HCT116 (cell line): ENCODE results near the gene MYO1A. TPM values are rescaled to one million over a fixed set of nuclear protein-coding genes. Genes with fewer than 3 reads are reported as not detected.

Experiments
- ATAC-seq: fragments of 200-7000 bp; cut with Tn5 transposase; 2 replicates; pipeline ENCODE4 v1.9.1; 2020; ENCODE audit warnings: mild to moderate bottlenecking, moderate library complexity
- BruUV-seq: library from RNA; stranded (reverse); fragments of 400-500 nt; replicated peaks from 2 replicates; lab custom pipeline; 2021; lab: Mats Ljungman, UMichigan
- CTCF ChIA-PET: fragments of 300-600 bp; sonication (Branson Sonifier 250); formaldehyde crosslinking; loops from one replicate; lab custom pipeline; 2021; ENCODE audit warnings: antibody characterized with exemption; lab: Charles Lee
- POLR2A ChIA-PET: fragments of 300-600, 350-600 bp; sonication (Branson Sonifier 250); formaldehyde crosslinking; loops from one replicate; lab custom pipeline; 2021; ENCODE audit warnings: antibody characterized with exemption; lab: Charles Lee
- RAD21 ChIA-PET, 2 experiments: fragments of 300-600 bp; sonication (Branson Sonifier 250); formaldehyde crosslinking; loops; one replicate each; lab custom pipeline; 2023; ENCODE audit warnings: low total read pairs in 2 of 2; ENCODE audit not compliant: uncharacterized antibody in 2 of 2, unreplicated experiment in 2 of 2, low non-redundant PET in 1 of 2; lab: Charles Lee
- DNase-seq: peaks from one replicate; pipeline ENCODE4 v3.0.0-alpha.2; 2010; ENCODE audit warnings: low read depth, low spot score
- H2AFZ ChIP-seq: fragments of 200-600 bp; shearing (Covaris generic), sonication (generic); 2 replicates; pipeline ENCODE4 v1.6.1; 2017; ENCODE audit warnings: low read depth, mixed run types, mixed read lengths, antibody characterized with exemption, low read length; ENCODE audit not compliant: poor library complexity, severe bottlenecking
- H3K27ac ChIP-seq: 2 replicates; pipeline ENCODE4 v1.5.1; 2012; ENCODE audit warnings: low read depth, low read length
- H3K27me3 ChIP-seq: fragments of 200-600 bp; sonication (generic); 2 replicates; pipeline ENCODE4 v1.6.1; 2016; ENCODE audit warnings: mixed run types, low read length, mixed read lengths; ENCODE audit not compliant: insufficient read depth
- H3K36me3 ChIP-seq, 2 experiments: fragments of 200-500 bp in 1 of 2; fragments of 200-600 bp in 1 of 2; sonication (Bioruptor generic) in 1 of 2; sonication (generic) in 1 of 2; 2 replicates each; pipeline versions ENCODE4 v1.5.1 to v1.6.1; 2014 to 2016; ENCODE audit warnings: low read length in 2 of 2, inconsistent platforms in 1 of 2, mixed read lengths in 1 of 2, mixed run types in 1 of 2; ENCODE audit not compliant: insufficient read depth in 2 of 2, control insufficient read depth in 1 of 2
- H3K4me1 ChIP-seq, 2 experiments: fragments of 200-600 bp in 1 of 2; sonication (generic) in 1 of 2; 2 replicates each; pipeline versions ENCODE4 v1.5.1 to v1.6.1; 2012 to 2017; ENCODE audit warnings: low read length in 2 of 2, inconsistent platforms in 1 of 2, mild to moderate bottlenecking in 1 of 2, mixed read lengths in 1 of 2, mixed run types in 1 of 2, moderate library complexity in 1 of 2; ENCODE audit not compliant: insufficient read depth in 2 of 2, control insufficient read depth in 1 of 2
- H3K4me2 ChIP-seq: fragments of 200-600 bp; sonication (generic); 2 replicates; pipeline ENCODE4 v1.6.1; 2017; ENCODE audit warnings: mixed run types, low read length, mixed read lengths
- H3K4me3 ChIP-seq, 2 experiments: fragments of 200-600 bp in 1 of 2; sonication (generic) in 1 of 2; replicated peaks in 1 of 2; 2 replicates each; pipeline ENCODE4 v1.5.1; 2011 to 2016; ENCODE audit warnings: low read length in 2 of 2, control low read depth in 1 of 2, low read depth in 1 of 2, mild to moderate bottlenecking in 1 of 2, mixed read lengths in 1 of 2, mixed run types in 1 of 2
- H3K79me2 ChIP-seq: fragments of 200-600 bp; sonication (generic); 2 replicates; pipeline ENCODE4 v1.6.1; 2017; ENCODE audit warnings: mild to moderate bottlenecking, mixed run types, low read length, moderate library complexity, mixed read lengths; ENCODE audit not compliant: insufficient read depth
- H3K9ac ChIP-seq: fragments of 200-600 bp; sonication (generic); 2 replicates; pipeline ENCODE4 v1.6.1; 2016; ENCODE audit warnings: low read length, mixed read lengths
- H3K9me2 ChIP-seq: fragments of 200-600 bp; sonication (generic), shearing (Covaris generic); 2 replicates; pipeline ENCODE4 v1.6.1; 2017; ENCODE audit warnings: mixed run types, mild to moderate bottlenecking, moderate library complexity; ENCODE audit not compliant: insufficient read depth
- H3K9me3 ChIP-seq, 2 experiments: fragments of 200-500 bp in 1 of 2; fragments of 200-600 bp in 1 of 2; sonication (Bioruptor generic) in 1 of 2; sonication (generic) in 1 of 2; 2 replicates each; pipeline ENCODE4 v1.6.1; 2014 to 2017; ENCODE audit warnings: low read length in 2 of 2, mixed read lengths in 2 of 2, inconsistent platforms in 1 of 2, low read depth in 1 of 2, mild to moderate bottlenecking in 1 of 2, mixed run types in 1 of 2, moderate library complexity in 1 of 2; ENCODE audit not compliant: control insufficient read depth in 1 of 2, insufficient read depth in 1 of 2
- H4K20me1 ChIP-seq: fragments of 200-600 bp; sonication (generic), shearing (Covaris generic); 2 replicates; pipeline ENCODE4 v1.6.1; 2017; ENCODE audit warnings: mixed run types, mild to moderate bottlenecking, moderate library complexity; ENCODE audit not compliant: insufficient read depth
- ATF3 ChIP-seq: IDR thresholded peaks from 2 replicates; pipeline ENCODE4 v1.6.1; 2012
- CBX3 ChIP-seq: IDR thresholded peaks from 2 replicates; pipeline ENCODE4 v1.6.1; 2012; ENCODE audit warnings: low read depth
- CEBPB ChIP-seq: IDR thresholded peaks from 2 replicates; pipeline ENCODE4 v1.6.1; 2012; ENCODE audit warnings: low read depth
- CTCF ChIP-seq, 3 experiments: fragments of 200-600 bp in 1 of 3; sonication (generic) in 1 of 3; IDR thresholded peaks in 2 of 3; conservative IDR thresholded peaks in 1 of 3; 2 replicates each; pipeline ENCODE4 v1.5.1; 2012 to 2017; ENCODE audit warnings: low read depth in 2 of 3, low read length in 2 of 3, antibody characterized with exemption in 1 of 3, borderline replicate concordance in 1 of 3, control low read depth in 1 of 3, mild to moderate bottlenecking in 1 of 3, mixed read lengths in 1 of 3, mixed run types in 1 of 3, moderate library complexity in 1 of 3; ENCODE audit not compliant: insufficient read depth in 1 of 3
- ELF1 ChIP-seq: IDR thresholded peaks from 2 replicates; pipeline ENCODE4 v1.6.1; 2012; ENCODE audit warnings: low read depth, borderline replicate concordance
- EZH2 ChIP-seq: fragments of 200-600 bp; sonication (generic); IDR thresholded peaks from 2 replicates; pipeline ENCODE4 v1.6.1; 2017; ENCODE audit warnings: antibody characterized with exemption, mixed run types
- FOSL1 ChIP-seq: IDR thresholded peaks from 2 replicates; pipeline ENCODE4 v1.6.1; 2012; ENCODE audit warnings: low read depth
- POLR2A ChIP-seq: IDR thresholded peaks from 2 replicates; pipeline ENCODE4 v1.7.0; 2011; ENCODE audit warnings: borderline replicate concordance; ENCODE audit not compliant: insufficient read depth, insufficient read length; ENCODE audit errors: extremely low read depth
- POLR2AphosphoS5 ChIP-seq: IDR thresholded peaks from 2 replicates; pipeline ENCODE4 v1.6.1; 2011; ENCODE audit warnings: mild to moderate bottlenecking, low read depth, low read length, moderate library complexity
- REST ChIP-seq: IDR thresholded peaks from 2 replicates; pipeline ENCODE4 v1.6.1; 2012; ENCODE audit warnings: low read depth
- SIN3A ChIP-seq: IDR thresholded peaks from 2 replicates; pipeline ENCODE4 v1.6.1; 2012; ENCODE audit warnings: low read depth
- SP1 ChIP-seq: IDR thresholded peaks from 2 replicates; pipeline ENCODE4 v1.6.1; 2012; ENCODE audit warnings: low read depth
- SRF ChIP-seq: IDR thresholded peaks from 2 replicates; pipeline ENCODE4 v1.6.1; 2012; ENCODE audit warnings: low read depth
- TCF7L2 ChIP-seq: IDR thresholded peaks from 2 replicates; pipeline ENCODE4 v1.7.0; 2011; ENCODE audit warnings: borderline replicate concordance, inconsistent platforms; ENCODE audit not compliant: insufficient read depth, insufficient read length; ENCODE audit errors: extremely low read depth
- YY1 ChIP-seq: IDR thresholded peaks from 2 replicates; pipeline ENCODE4 v1.6.1; 2011; ENCODE audit warnings: low read length, low read depth, moderate library complexity, mild to moderate bottlenecking; ENCODE audit not compliant: insufficient replicate concordance; ENCODE audit errors: extremely low read depth
- ZBTB33 ChIP-seq: IDR thresholded peaks from 2 replicates; pipeline ENCODE4 v1.6.1; 2011; ENCODE audit warnings: mild to moderate bottlenecking, low read length, moderate library complexity; ENCODE audit not compliant: insufficient replicate concordance; ENCODE audit errors: extremely low read depth
- ZFX ChIP-seq: fragments of 450-650 bp; IDR thresholded peaks from 2 replicates; pipeline ENCODE4 v1.6.1; 2017
- intact Hi-C: fragments of 100-400 bp; cut with micrococcal nuclease; formaldehyde crosslinking; loops from 2 replicates; pipeline ENCODE4 v1.10.0; 2022
- total RNA-seq: library from RNA; stranded (reverse); gene quantifications from one replicate; pipeline ENCODE4 v1.2.1, GENCODE V29; 2021; ENCODE audit not compliant: unreplicated experiment

Gene MYO1A
- total RNA-seq, 1 experiment from 2014 or later = 0.76 TPM

- CTCF ChIA-PET = interaction anchor here (1.3 kb wide), 1 partner anchor 14 kb away, joined by 3 read pairs; no protein-coding TSS in a partner anchor
- Histone ChIP-seq H4K20me1 (no peaks in the 10 kb centered on the region), H2AFZ (no peak overlapping the region), H3K27ac (no peak overlapping the region), H3K4me1 (no peaks in the 10 kb centered on the region), H3K9me2 (no peaks in the 10 kb centered on the region), H3K36me3 (peaks cover 18 to 31% of the 10 kb centered on the region in 2 experiments), H3K9me3 (no peaks in the 10 kb centered on the region), H3K27me3 (no peaks in the 10 kb centered on the region), H3K4me2 (no peak overlapping the region), H3K4me3 (no peak overlapping the region), H3K79me2 (no peaks in the 10 kb centered on the region), H3K9ac (no peak overlapping the region)
- TF ChIP-seq REST (no peak), EZH2 (no peak), CBX3 (no peak), SRF (no peak), POLR2AphosphoS5 (no peak), ATF3 (no peak), CEBPB (no peak), ZFX (no peak), FOSL1 (no peak), SP1 (no peak), ZBTB33 (no peak), CTCF (IDR thresholded peaks at IDR 0.05 in 2 of 3, conservative IDR thresholded peaks at IDR 0.05 in 1 of 3; ENCODE audit: borderline replicate concordance in 1 of 3, insufficient read depth in 1 of 3, low read depth in 2 of 3, low read length in 2 of 3) (no peak), YY1 (no peak), SIN3A (no peak), ELF1 (no peak), POLR2A (no peak), TCF7L2 (no peak)
- DNase-seq = no peak
- RAD21 ChIA-PET = no interaction called here
- BruUV-seq = no TSS peak
- ATAC-seq = no peak
- intact Hi-C loops = no loop called here
- POLR2A ChIA-PET = no interaction called here
Observed at GRCh38 chr12:57055824-57056223, 5.9 kb upstream of the MYO1A start.
